ENCODE measurements around the gene IDH3B. TPM values are rescaled to one million over a fixed set of nuclear protein-coding genes. Genes with fewer than 3 reads are reported as not detected.

IDH3B gene
- total RNA-seq, 1 donor from 2014 or later, result 101 TPM

DNA sequence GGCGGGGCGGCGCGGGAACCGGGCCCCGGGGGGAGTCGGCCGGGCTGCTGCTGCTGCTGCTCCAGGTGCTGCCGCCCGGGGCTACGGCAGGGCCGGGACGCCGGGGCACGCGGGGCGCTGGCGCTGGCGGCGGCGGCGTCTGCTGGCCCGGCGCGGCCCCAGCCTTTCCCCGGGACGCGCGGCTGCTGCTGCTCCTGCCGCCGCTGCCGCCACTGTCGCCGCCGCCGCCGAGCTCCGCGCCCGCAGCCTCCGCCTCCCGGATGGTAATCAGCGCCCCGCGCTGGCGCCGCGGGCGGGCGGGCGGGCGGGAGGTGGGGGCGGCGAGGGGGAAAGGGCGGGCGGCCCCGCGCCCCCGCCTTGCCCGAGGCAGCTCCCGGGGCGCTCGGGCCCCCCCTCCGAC, 28.9 kb upstream of the IDH3B start:
- Mint-ChIP-seq H3K36me3 (no peaks in the 10 kb centered on the region), H3K9me3 (no peaks in the 10 kb centered on the region), H3K27ac (no peak overlapping the region), H3K4me3 (no peak overlapping the region), H3K27me3 (peaks cover 74% of the 10 kb centered on the region), H3K4me1 (ENCODE audit: unreplicated experiment) (peaks cover 16% of the 10 kb centered on the region)
- DNase-seq (ENCODE audit: extremely low spot score, unreplicated experiment), result no peak
- TF ChIP-seq, protein P1, sequence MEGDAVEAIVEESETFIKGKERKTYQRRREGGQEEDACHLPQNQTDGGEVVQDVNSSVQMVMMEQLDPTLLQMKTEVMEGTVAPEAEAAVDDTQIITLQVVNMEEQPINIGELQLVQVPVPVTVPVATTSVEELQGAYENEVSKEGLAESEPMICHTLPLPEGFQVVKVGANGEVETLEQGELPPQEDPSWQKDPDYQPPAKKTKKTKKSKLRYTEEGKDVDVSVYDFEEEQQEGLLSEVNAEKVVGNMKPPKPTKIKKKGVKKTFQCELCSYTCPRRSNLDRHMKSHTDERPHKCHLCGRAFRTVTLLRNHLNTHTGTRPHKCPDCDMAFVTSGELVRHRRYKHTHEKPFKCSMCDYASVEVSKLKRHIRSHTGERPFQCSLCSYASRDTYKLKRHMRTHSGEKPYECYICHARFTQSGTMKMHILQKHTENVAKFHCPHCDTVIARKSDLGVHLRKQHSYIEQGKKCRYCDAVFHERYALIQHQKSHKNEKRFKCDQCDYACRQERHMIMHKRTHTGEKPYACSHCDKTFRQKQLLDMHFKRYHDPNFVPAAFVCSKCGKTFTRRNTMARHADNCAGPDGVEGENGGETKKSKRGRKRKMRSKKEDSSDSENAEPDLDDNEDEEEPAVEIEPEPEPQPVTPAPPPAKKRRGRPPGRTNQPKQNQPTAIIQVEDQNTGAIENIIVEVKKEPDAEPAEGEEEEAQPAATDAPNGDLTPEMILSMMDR (conservative IDR thresholded peaks at IDR 0.05), result no peak

DNA sequence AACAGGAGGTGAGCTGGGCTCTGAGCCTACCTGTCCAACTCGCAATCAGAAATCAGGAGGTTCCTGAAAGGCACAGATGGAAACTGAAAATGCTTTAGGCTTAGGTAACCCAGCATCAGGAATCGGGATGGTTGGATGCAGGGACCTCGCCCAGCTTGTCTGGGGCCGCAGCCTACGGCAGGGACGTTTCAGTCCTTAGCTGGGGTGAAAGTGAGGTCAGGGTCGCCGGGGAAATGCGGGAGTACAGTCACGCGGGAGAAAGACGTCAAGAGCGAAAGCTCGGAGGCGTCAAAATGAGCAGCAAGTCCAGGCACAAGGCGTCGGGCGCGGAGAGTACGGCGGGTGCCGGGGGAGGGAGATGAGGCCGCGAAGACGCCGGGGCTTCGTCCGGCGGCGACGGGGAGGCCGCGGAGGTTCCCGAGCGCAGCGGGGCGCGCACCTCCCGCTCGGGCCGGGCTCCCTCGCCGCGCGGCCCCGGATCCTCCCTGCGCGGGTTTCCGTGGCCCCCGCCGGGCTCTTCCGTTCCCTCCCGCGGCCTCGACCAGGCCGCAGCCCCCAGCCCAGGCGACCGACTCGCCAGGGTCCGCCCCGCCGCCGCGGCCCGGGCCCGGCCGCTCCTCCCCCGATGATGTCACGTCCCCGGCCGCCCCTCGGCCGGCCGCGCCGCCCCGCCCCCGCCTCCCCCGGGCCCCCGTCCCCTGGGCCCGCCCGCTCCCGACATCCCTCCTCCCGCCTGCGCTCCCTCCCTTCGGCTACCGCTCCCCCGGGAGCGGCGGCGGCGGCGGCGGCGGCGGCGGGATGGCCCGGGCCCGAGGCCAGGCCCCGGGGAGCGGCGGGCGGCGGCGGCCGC, 28.2 kb upstream of the IDH3B start, which contains the start of gene EBF4:
Gene EBF4 (plus strand): TSS at position 745 of the 850 bp plus-strand sequence. CDS start 866 bp downstream, outside the sequence.
- Mint-ChIP-seq H3K36me3 (no peaks in the 10 kb centered on the region), H3K9me3 (no peaks in the 10 kb centered on the region), H3K27ac (peak within 1 kb of the TSS; percentile 93), H3K4me1 (ENCODE audit: unreplicated experiment) (peaks cover 16% of the 10 kb centered on the region), H3K27me3 (peaks cover 81% of the 10 kb centered on the region), H3K4me3 (peak within 1 kb of the TSS; percentile 93)
- DNase-seq (ENCODE audit: extremely low spot score, unreplicated experiment), result no peak
- TF ChIP-seq, protein P1 (conservative IDR thresholded peaks at IDR 0.05), result no peak

DNA sequence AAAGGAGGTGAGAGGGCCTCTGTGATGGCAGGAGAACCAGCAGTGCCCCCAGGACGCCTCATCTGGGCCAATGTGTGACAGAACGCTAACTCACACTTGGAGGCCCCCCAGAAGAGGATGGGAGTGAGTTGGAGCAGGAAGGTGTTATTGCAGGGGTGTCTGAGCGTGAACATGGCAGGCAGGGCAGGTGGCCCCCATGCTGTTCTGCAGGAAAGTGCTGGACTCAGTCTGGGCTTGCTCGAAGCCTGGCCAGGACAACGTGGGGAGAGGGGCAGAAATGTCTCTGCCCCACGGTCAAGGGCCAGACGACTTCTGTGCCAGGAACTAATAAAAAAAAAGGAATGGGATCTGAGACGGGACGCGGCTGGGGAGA, 27.6 kb upstream of the IDH3B start:
- Mint-ChIP-seq H3K4me1 (ENCODE audit: unreplicated experiment) (peaks cover 16% of the 10 kb centered on the region), H3K27me3 (peaks cover 82% of the 10 kb centered on the region), H3K4me3 (peak overlapping the region; percentile 93), H3K27ac (peak overlapping the region; percentile 93), H3K9me3 (no peaks in the 10 kb centered on the region), H3K36me3 (no peaks in the 10 kb centered on the region)
- TF ChIP-seq, protein P1 (conservative IDR thresholded peaks at IDR 0.05), result no peak
- DNase-seq (ENCODE audit: extremely low spot score, unreplicated experiment), result no peak

DNA sequence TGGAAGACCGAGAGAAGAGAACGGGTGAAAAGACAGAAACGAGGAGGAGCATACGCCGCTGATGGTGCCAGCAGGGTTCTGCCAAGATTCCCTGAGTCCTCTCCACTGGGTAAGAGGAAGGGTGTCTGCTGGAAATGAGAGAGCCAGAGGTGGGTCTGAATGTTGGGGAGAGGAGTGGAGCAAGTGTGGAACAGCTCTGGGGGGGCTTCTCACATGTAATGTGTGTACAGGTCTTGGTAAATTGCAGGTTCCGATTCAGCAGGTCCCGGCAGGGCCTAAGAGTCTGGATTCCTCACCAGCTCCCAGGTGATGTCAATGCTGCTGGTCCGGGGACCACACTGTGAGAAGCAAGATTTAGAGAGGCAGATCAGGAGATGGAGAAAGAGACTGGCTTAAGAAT, 27.1 kb upstream of the IDH3B start:
- H3K27me3 Mint-ChIP-seq, result peaks cover 82% of the 10 kb centered on the region
- no peaks in the 10 kb centered on the region for H3K36me3 Mint-ChIP-seq
- H3K9me3 Mint-ChIP-seq, result no peaks in the 10 kb centered on the region
- TF ChIP-seq, protein P1 (conservative IDR thresholded peaks at IDR 0.05), result no peak
- H3K4me1 Mint-ChIP-seq (ENCODE audit: unreplicated experiment), result peaks cover 16% of the 10 kb centered on the region
- peak overlapping the region; percentile 93 for H3K27ac Mint-ChIP-seq
- DNase-seq (ENCODE audit: extremely low spot score, unreplicated experiment), result no peak
- peak overlapping the region; percentile 93 for H3K4me3 Mint-ChIP-seq

DNA sequence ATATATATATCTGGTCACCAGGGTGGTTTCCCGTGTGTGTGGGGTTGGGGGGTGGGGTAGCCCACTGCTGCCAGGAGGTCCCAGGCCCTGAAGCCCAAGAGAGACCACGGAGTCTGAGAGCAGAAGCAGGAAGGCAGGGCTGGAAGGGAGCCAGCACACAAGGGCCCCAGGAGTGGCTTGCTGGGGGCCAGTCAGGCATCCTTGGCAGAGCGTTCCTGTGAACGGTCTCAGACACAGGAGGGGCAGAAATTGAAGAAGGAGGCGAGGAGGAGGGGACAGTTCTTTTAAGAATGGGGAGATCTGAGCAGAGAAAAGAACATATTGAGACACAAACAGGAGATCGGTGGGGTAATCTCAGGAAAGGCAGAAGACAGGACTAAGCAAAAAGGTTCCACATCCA, 26.7 kb upstream of the IDH3B start:
- peak overlapping the region; percentile 93 for H3K27ac Mint-ChIP-seq
- H3K27me3 Mint-ChIP-seq, result peaks cover 82% of the 10 kb centered on the region
- H3K4me3 Mint-ChIP-seq, result peak overlapping the region; percentile 93
- TF ChIP-seq, protein P1 (conservative IDR thresholded peaks at IDR 0.05), result no peak
- DNase-seq (ENCODE audit: extremely low spot score, unreplicated experiment), result no peak
- no peaks in the 10 kb centered on the region for H3K9me3 Mint-ChIP-seq
- peaks cover 15% of the 10 kb centered on the region for H3K4me1 Mint-ChIP-seq (ENCODE audit: unreplicated experiment)
- no peaks in the 10 kb centered on the region for H3K36me3 Mint-ChIP-seq
